ENCODE results near the gene ADARB2. TPM values are rescaled to one million over a fixed set of nuclear protein-coding genes. Genes with fewer than 3 reads are reported as not detected.

Gene ADARB2
- total and polyA plus RNA-seq, 2 experiments from 2014 or later = 0.13 to 0.48 TPM

GRCh38 chr10:1474376-1475097 is 262.8 kb downstream of the ADARB2 start:
- Histone ChIP-seq H3K4me1 (ENCODE audit: insufficient read depth) (no peaks in the 10 kb centered on the region), H3K4me3 (no peak overlapping the region), H3K27ac (no peak overlapping the region), H3K9me2 (replicated peaks; ENCODE audit: insufficient read depth) (no peaks in the 10 kb centered on the region), H2AFZ (no peak overlapping the region), H3K27me3 (no peaks in the 10 kb centered on the region), H3K9me3 (ENCODE audit: low read depth) (no peaks in the 10 kb centered on the region), H3K79me2 (no peaks in the 10 kb centered on the region), H3K4me2 (no peak overlapping the region), H4K20me1 (ENCODE audit: insufficient read depth, poor library complexity, severe bottlenecking) (no peaks in the 10 kb centered on the region), H3K36me3 (replicated peaks; ENCODE audit: insufficient read depth, low read depth) (no peaks in the 10 kb centered on the region)
- TF ChIP-seq, protein P1, sequence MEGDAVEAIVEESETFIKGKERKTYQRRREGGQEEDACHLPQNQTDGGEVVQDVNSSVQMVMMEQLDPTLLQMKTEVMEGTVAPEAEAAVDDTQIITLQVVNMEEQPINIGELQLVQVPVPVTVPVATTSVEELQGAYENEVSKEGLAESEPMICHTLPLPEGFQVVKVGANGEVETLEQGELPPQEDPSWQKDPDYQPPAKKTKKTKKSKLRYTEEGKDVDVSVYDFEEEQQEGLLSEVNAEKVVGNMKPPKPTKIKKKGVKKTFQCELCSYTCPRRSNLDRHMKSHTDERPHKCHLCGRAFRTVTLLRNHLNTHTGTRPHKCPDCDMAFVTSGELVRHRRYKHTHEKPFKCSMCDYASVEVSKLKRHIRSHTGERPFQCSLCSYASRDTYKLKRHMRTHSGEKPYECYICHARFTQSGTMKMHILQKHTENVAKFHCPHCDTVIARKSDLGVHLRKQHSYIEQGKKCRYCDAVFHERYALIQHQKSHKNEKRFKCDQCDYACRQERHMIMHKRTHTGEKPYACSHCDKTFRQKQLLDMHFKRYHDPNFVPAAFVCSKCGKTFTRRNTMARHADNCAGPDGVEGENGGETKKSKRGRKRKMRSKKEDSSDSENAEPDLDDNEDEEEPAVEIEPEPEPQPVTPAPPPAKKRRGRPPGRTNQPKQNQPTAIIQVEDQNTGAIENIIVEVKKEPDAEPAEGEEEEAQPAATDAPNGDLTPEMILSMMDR (IDR thresholded peaks at IDR 0.05; ENCODE audit: poor library complexity) = no peak
- TF ChIP-seq EZH2 (IDR thresholded peaks at IDR 0.05; ENCODE audit: borderline replicate concordance) (no peak), EZH2phosphoT487 (IDR thresholded peaks at IDR 0.05; ENCODE audit: low read depth, severe bottlenecking, unreplicated experiment) (no peak)
- DNase-seq (ENCODE audit: low spot score) = no peak
- 87% methylated on average over 34 of the region's 36 CpGs for WGBS (ENCODE audit: low lambda C conversion rate, missing lambda C conversion rate)

GRCh38 chr10:1473874-1474273 is 263.5 kb downstream of the ADARB2 start:
- H3K4me2 ChIP-seq = no peak overlapping the region
- no peaks in the 10 kb centered on the region for H3K9me3 ChIP-seq (ENCODE audit: low read depth)
- no peaks in the 10 kb centered on the region for H3K27me3 ChIP-seq
- no peak overlapping the region for H2AFZ ChIP-seq
- no peaks in the 10 kb centered on the region for H3K79me2 ChIP-seq
- DNase-seq (ENCODE audit: low spot score) = no peak
- no peaks in the 10 kb centered on the region for H3K4me1 ChIP-seq (ENCODE audit: insufficient read depth)
- H3K9me2 ChIP-seq (replicated peaks; ENCODE audit: insufficient read depth) = no peaks in the 10 kb centered on the region
- H3K27ac ChIP-seq = no peak overlapping the region
- H4K20me1 ChIP-seq (ENCODE audit: insufficient read depth, poor library complexity, severe bottlenecking) = no peaks in the 10 kb centered on the region
- H3K4me3 ChIP-seq = no peak overlapping the region
- H3K36me3 ChIP-seq (replicated peaks; ENCODE audit: insufficient read depth, low read depth) = no peaks in the 10 kb centered on the region
- no peak for TF ChIP-seq EZH2phosphoT487 (IDR thresholded peaks at IDR 0.05; ENCODE audit: low read depth, severe bottlenecking, unreplicated experiment)
- TF ChIP-seq, protein P1 (IDR thresholded peaks at IDR 0.05; ENCODE audit: poor library complexity) = no peak
- no peak for TF ChIP-seq EZH2 (IDR thresholded peaks at IDR 0.05; ENCODE audit: borderline replicate concordance)
- WGBS (ENCODE audit: low lambda C conversion rate, missing lambda C conversion rate) = 82% methylated on average over 11 of the region's 11 CpGs

DNA sequence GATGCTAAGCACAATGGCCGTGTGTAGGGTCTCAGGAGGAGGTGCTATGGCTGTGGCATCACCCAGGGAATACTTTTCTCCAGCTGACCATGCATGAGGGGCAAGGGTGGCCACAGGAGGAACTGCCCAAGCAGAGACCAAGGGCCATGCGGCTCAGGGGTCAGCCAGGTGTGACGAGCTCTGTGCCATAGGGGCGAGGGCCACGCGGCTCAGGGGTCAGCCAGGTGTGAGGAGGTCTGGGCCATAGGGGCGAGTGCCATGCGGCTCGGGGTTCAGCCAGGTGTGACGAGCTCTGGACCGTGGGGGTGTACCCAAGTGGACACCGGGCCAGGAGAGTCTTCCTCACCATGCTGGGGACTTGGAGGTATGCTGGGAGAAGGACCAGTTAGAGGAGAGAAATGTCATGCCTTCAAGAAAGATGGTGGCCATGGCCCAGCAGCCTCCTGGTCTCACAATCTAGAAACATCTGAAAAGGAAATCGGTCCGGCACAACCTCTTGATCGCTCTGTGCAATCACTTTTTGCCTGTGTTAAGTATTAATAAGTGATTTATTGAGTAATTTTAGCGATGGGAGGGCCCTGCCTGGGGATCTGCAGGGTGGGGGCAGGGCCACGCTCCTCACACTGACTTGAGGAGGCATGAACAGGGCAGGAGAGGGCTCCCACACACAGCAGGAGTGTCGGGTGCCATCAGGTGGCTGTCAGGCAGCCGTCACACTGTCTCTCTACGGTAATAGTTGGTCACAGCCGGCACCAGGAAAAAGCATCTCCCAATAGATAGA is 265.0 kb downstream of the ADARB2 start:
- H3K27me3 ChIP-seq = no peaks in the 10 kb centered on the region
- H3K4me2 ChIP-seq = no peak overlapping the region
- no peaks in the 10 kb centered on the region for H3K9me3 ChIP-seq (ENCODE audit: low read depth)
- no peak for DNase-seq (ENCODE audit: low spot score)
- TF ChIP-seq, protein P1 (IDR thresholded peaks at IDR 0.05; ENCODE audit: poor library complexity) = no peak
- TF ChIP-seq EZH2 (IDR thresholded peaks at IDR 0.05; ENCODE audit: borderline replicate concordance) (no peak), EZH2phosphoT487 (IDR thresholded peaks at IDR 0.05; ENCODE audit: low read depth, severe bottlenecking, unreplicated experiment) (no peak)
- WGBS (ENCODE audit: low lambda C conversion rate, missing lambda C conversion rate) = 94% methylated on average over 21 of the region's 21 CpGs
- no peaks in the 10 kb centered on the region for H3K36me3 ChIP-seq (replicated peaks; ENCODE audit: insufficient read depth, low read depth)
- no peaks in the 10 kb centered on the region for H3K79me2 ChIP-seq
- H3K27ac ChIP-seq = no peak overlapping the region
- H3K4me1 ChIP-seq (ENCODE audit: insufficient read depth) = no peaks in the 10 kb centered on the region
- H3K4me3 ChIP-seq = no peak overlapping the region
- H2AFZ ChIP-seq = no peak overlapping the region
- no peaks in the 10 kb centered on the region for H3K9me2 ChIP-seq (replicated peaks; ENCODE audit: insufficient read depth)
- no peaks in the 10 kb centered on the region for H4K20me1 ChIP-seq (ENCODE audit: insufficient read depth, poor library complexity, severe bottlenecking)

Measured in hepatocyte (in vitro differentiated cells).